ENCODE measurements around the gene KPNA4.

KPNA4 gene

GRCh38 chr3:160586679-160587078 is 21.3 kb upstream of the KPNA4 start:
- DNase-seq (ENCODE audit: low spot score), result no peak
- in situ Hi-C loops (cut with MboI; ENCODE audit: low sequenced_read_pairs, unreplicated experiment), result no loop called here
- no peak for TF ChIP-seq CTCF (IDR thresholded peaks at IDR 0.05; ENCODE audit: borderline replicate concordance, control extremely low read depth, extremely low read depth, insufficient read depth, missing control alignments)

- no peak for TF ChIP-seq CTCF (IDR thresholded peaks at IDR 0.05; ENCODE audit: borderline replicate concordance, control extremely low read depth, extremely low read depth, insufficient read depth, missing control alignments)
- DNase-seq (ENCODE audit: low spot score), result no peak
- in situ Hi-C loops (cut with MboI; ENCODE audit: low sequenced_read_pairs, unreplicated experiment), result no loop called here
These were observed 18.1 kb upstream of the KPNA4 start for GRCh38 chr3:160583451-160583850.

GRCh38 chr3:160580938-160581337 is 15.6 kb upstream of the KPNA4 start:
- TF ChIP-seq CTCF (IDR thresholded peaks at IDR 0.05; ENCODE audit: borderline replicate concordance, control extremely low read depth, extremely low read depth, insufficient read depth, missing control alignments), result no peak

GRCh38 chr3:160577556-160578195 is 12.3 kb upstream of the KPNA4 start:
- in situ Hi-C loops (cut with MboI; ENCODE audit: low sequenced_read_pairs, unreplicated experiment), result no loop called here
- DNase-seq (ENCODE audit: low spot score), result no peak
- peak; percentile 9 for TF ChIP-seq CTCF (IDR thresholded peaks at IDR 0.05; ENCODE audit: borderline replicate concordance, control extremely low read depth, extremely low read depth, insufficient read depth, missing control alignments)

More at GRCh38 chr3:160580938-160581337, 15.6 kb upstream of the KPNA4 start:
- in situ Hi-C loops (cut with MboI; ENCODE audit: low sequenced_read_pairs, unreplicated experiment), result no loop called here
- DNase-seq (ENCODE audit: low spot score), result no peak

- no peak for DNase-seq (ENCODE audit: low spot score)
- in situ Hi-C loops (cut with MboI; ENCODE audit: low sequenced_read_pairs, unreplicated experiment), result no loop called here
- no peak for TF ChIP-seq CTCF (IDR thresholded peaks at IDR 0.05; ENCODE audit: borderline replicate concordance, control extremely low read depth, extremely low read depth, insufficient read depth, missing control alignments)
These were observed 11.7 kb upstream of the KPNA4 start for GRCh38 chr3:160577093-160577492.

GRCh38 chr3:160576621-160577020 is 11.2 kb upstream of the KPNA4 start:
- DNase-seq (ENCODE audit: low spot score), result no peak
- TF ChIP-seq CTCF (IDR thresholded peaks at IDR 0.05; ENCODE audit: borderline replicate concordance, control extremely low read depth, extremely low read depth, insufficient read depth, missing control alignments), result no peak
- in situ Hi-C loops (cut with MboI; ENCODE audit: low sequenced_read_pairs, unreplicated experiment), result no loop called here

Data from GM13976 (cell line).